Adipocyte (in vitro differentiated cells): ENCODE results near the gene NRXN3.

Experiments used
- DNase-seq: peaks from one replicate; pipeline ENCODE4 v3.0.0-alpha.2; 2015; ENCODE audit warnings: low read depth
- H3K27me3 ChIP-seq: replicated peaks from 2 replicates; pipeline ENCODE4 v1.7.0; 2013; ENCODE audit warnings: mild to moderate bottlenecking, low read length, moderate library complexity; ENCODE audit not compliant: control insufficient read depth, insufficient read depth
- H3K36me3 ChIP-seq: 2 replicates; pipeline ENCODE4 v1.7.0; 2013; ENCODE audit warnings: low read length, mild to moderate bottlenecking, moderate library complexity; ENCODE audit not compliant: control insufficient read depth, insufficient read depth, severe bottlenecking
- H3K4me1 ChIP-seq: 2 replicates; pipeline ENCODE4 v1.7.0; 2013; ENCODE audit warnings: mild to moderate bottlenecking, low read length, moderate library complexity; ENCODE audit not compliant: control insufficient read depth, insufficient read depth
- H3K4me3 ChIP-seq: 2 replicates; pipeline ENCODE4 v1.7.0; 2013; ENCODE audit warnings: mild to moderate bottlenecking, low read length, moderate library complexity
- H3K9ac ChIP-seq: 2 replicates; pipeline ENCODE4 v1.7.0; 2013; ENCODE audit warnings: mild to moderate bottlenecking, low read length, moderate library complexity
- H3K9me3 ChIP-seq: 2 replicates; pipeline ENCODE4 v1.7.0; 2013; ENCODE audit warnings: mild to moderate bottlenecking, low read length, moderate library complexity; ENCODE audit not compliant: control insufficient read depth

NRXN3 gene

DNA sequence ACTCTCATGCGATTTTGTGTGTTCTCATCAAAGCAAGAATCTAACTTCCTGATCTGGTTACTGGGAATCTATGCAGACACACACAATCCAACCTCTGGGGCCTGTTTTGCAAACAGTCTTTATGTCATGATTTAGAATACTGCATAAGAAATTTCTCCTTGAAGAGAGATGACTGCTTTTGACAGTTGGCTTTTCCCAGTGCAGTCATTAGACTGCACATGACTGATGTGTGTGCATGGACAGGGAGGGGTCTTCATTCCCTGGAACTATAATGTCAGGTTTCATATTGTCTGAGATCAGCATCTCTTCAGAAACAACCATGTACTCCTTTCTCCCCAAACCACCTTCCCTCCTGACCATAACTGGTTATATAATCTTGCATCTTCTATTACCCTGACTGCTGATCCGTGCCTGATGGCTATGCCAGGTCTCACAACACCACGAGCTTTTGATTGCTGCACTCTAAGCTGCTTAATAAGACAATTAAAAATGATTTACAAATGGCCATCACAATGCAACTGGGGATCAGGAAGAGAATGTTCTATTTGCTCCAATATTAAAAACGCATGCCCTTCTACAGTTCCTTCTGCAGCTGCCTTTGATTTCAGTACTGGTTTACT, 995.4 kb downstream of the NRXN3 start:
- H3K9me3 ChIP-seq, result no peaks in the 10 kb centered on the region

DNA sequence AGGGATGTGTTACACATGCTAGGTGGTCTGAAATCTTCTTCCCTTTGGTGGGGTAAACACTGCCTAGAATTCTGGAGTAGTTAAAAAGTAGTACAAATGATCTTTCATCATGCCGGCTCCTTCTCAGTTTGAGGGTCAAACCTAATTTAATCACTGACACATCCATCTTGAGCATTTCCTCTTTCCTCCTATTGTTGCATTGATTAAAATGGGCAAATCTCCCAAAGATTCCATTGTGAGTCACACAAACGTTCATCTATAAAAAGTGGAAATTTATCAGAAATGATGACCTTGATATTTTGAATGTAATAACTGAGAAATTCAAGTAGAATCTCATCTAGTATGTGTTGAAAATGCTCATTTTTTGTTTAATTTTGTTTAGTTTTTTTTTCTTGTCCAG, 996.0 kb downstream of the NRXN3 start:
- Histone ChIP-seq H3K36me3 (no peaks in the 10 kb centered on the region), H3K4me3 (no peak overlapping the region), H3K27me3 (no peaks in the 10 kb centered on the region), H3K9me3 (no peaks in the 10 kb centered on the region), H3K4me1 (no peaks in the 10 kb centered on the region), H3K9ac (no peak overlapping the region)
- DNase-seq, result no peak

More for the DNA sequence above, 995.4 kb downstream of the NRXN3 start:
- no peak for DNase-seq
- H3K9ac ChIP-seq, result no peak overlapping the region
- no peaks in the 10 kb centered on the region for H3K36me3 ChIP-seq
- H3K27me3 ChIP-seq, result no peaks in the 10 kb centered on the region
- H3K4me1 ChIP-seq, result no peaks in the 10 kb centered on the region
- no peak overlapping the region for H3K4me3 ChIP-seq

DNA sequence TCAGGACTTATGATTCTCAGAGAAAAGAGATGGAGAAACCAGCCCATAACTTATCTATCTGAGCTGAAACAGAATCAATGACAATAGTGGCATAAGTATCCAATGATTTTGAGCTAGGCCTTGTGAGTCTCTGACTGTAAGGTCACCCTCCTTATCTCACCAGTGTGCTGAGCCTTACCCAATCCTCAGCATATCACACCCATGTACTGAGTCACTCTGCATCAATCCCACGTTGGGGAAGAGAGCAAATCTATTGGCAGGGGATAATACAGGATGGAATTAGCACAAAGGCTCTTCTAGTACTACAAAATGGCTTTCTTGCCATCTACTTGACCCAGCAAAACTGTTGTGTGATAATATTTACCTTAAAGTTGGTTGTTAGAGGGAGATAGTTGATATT, 997.8 kb downstream of the NRXN3 start:
- Histone ChIP-seq H3K36me3 (no peaks in the 10 kb centered on the region), H3K27me3 (no peaks in the 10 kb centered on the region), H3K4me3 (no peak overlapping the region), H3K4me1 (no peaks in the 10 kb centered on the region), H3K9me3 (no peaks in the 10 kb centered on the region), H3K9ac (no peak overlapping the region)
- no peak for DNase-seq

GRCh38 chr14:79175671-79176070, 1005.5 kb downstream of the NRXN3 start:
- Histone ChIP-seq H3K9ac (no peak overlapping the region), H3K4me3 (no peak overlapping the region), H3K9me3 (no peaks in the 10 kb centered on the region), H3K27me3 (no peaks in the 10 kb centered on the region), H3K4me1 (no peaks in the 10 kb centered on the region), H3K36me3 (no peaks in the 10 kb centered on the region)
- DNase-seq, result no peak

- no peak for DNase-seq
- H3K27me3 ChIP-seq, result no peaks in the 10 kb centered on the region
- no peaks in the 10 kb centered on the region for H3K36me3 ChIP-seq
- no peak overlapping the region for H3K9ac ChIP-seq
- H3K9me3 ChIP-seq, result no peaks in the 10 kb centered on the region
- H3K4me3 ChIP-seq, result no peak overlapping the region
- no peaks in the 10 kb centered on the region for H3K4me1 ChIP-seq
Observed at GRCh38 chr14:79177106-79177505, 1006.9 kb downstream of the NRXN3 start.

- H3K36me3 ChIP-seq, result no peaks in the 10 kb centered on the region
- DNase-seq, result no peak
- no peaks in the 10 kb centered on the region for H3K4me1 ChIP-seq
- H3K9ac ChIP-seq, result no peak overlapping the region
- no peaks in the 10 kb centered on the region for H3K27me3 ChIP-seq
- H3K9me3 ChIP-seq, result no peaks in the 10 kb centered on the region
- H3K4me3 ChIP-seq, result no peak overlapping the region
Observed at GRCh38 chr14:79178719-79179118, 1008.5 kb downstream of the NRXN3 start.

GRCh38 chr14:79179985-79180384, 1009.8 kb downstream of the NRXN3 start:
- Histone ChIP-seq H3K36me3 (no peaks in the 10 kb centered on the region), H3K27me3 (no peaks in the 10 kb centered on the region), H3K9me3 (no peaks in the 10 kb centered on the region), H3K4me3 (no peak overlapping the region), H3K4me1 (no peaks in the 10 kb centered on the region), H3K9ac (no peak overlapping the region)
- DNase-seq, result no peak

GRCh38 chr14:79180656-79181055, 1010.5 kb downstream of the NRXN3 start:
- no peaks in the 10 kb centered on the region for H3K4me1 ChIP-seq
- H3K27me3 ChIP-seq, result no peaks in the 10 kb centered on the region
- H3K4me3 ChIP-seq, result no peak overlapping the region
- no peaks in the 10 kb centered on the region for H3K9me3 ChIP-seq
- H3K9ac ChIP-seq, result no peak overlapping the region
- DNase-seq, result no peak
- no peaks in the 10 kb centered on the region for H3K36me3 ChIP-seq

DNA sequence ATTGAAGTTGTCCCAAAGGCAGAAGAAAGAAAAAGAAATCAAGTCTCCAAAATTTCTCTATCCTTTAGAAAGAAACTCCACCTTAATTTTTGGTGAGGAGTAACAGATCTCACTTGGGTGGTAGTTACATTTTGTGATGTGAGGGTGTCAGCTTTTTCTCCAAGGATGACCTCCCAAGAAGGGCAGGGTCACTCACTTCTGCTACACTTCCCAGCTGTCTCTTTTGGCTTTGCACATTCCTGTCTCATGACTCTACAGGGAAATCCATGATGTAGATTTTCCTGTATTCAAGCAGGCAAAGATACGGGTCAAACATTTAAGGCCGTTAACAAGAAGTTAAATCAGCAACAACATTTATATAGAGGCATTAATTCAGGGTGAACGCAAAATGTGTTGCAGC, 1016.4 kb downstream of the NRXN3 start:
- H3K36me3 ChIP-seq, result no peaks in the 10 kb centered on the region
- H3K4me3 ChIP-seq, result no peak overlapping the region
- no peaks in the 10 kb centered on the region for H3K9me3 ChIP-seq
- H3K9ac ChIP-seq, result no peak overlapping the region
- no peaks in the 10 kb centered on the region for H3K4me1 ChIP-seq
- DNase-seq, result no peak
- H3K27me3 ChIP-seq, result no peaks in the 10 kb centered on the region

- DNase-seq, result no peak
- Histone ChIP-seq H3K4me1 (no peaks in the 10 kb centered on the region), H3K9me3 (no peaks in the 10 kb centered on the region), H3K36me3 (no peaks in the 10 kb centered on the region), H3K4me3 (no peak overlapping the region), H3K9ac (no peak overlapping the region), H3K27me3 (no peaks in the 10 kb centered on the region)
Observed at GRCh38 chr14:79193689-79194477, 1023.7 kb downstream of the NRXN3 start.

DNA sequence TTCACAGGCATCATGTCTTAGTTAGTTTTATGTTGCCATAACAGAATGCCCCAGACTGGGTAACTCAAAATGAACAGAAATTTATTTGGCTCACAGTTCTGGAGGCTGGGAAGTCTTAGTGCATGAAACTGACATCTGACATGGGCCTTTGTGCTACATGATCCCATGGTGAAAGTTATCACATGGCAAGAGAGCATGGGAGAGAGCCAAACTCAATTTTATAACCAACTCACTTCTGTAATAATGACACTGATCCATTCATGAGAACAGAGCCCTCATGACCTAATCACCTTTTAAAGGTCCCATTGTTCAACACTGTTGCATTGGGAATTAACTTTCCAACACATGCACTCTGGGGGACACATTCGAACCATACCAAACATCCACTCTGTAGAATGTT, 1026.0 kb downstream of the NRXN3 start:
- H3K4me1 ChIP-seq, result no peaks in the 10 kb centered on the region
- DNase-seq, result no peak
- H3K9ac ChIP-seq, result no peak overlapping the region

More for the DNA sequence above, 1026.0 kb downstream of the NRXN3 start:
- Histone ChIP-seq H3K36me3 (no peaks in the 10 kb centered on the region), H3K9me3 (no peaks in the 10 kb centered on the region), H3K27me3 (no peaks in the 10 kb centered on the region), H3K4me3 (no peak overlapping the region)
